ENCODE data around the gene CHST12.
"Not testable (repeated sequence)": the region's sequence is repeated elsewhere in the genome, so short reads cannot be mapped to it uniquely, and the experiment has no call there.

The CHST12 gene

DNA sequence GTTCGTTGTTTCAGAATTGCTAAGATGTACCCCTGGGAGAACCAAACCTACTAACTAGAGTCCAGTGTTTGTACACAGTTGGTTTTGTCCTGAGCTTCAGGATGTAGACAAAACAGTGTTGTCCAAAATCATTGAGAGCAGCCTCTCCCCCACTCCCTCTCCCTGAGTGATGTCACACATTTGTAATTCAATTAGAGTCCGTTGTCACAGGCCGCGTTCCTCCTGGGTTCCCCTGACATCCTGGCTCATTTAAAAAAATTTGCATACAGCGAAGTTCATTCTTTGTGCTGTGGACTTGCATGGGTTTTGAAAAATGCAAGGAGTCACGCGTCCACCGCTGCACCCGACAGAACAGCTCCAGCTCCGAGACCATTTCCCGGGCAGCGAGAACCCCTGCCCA is 62.5 kb downstream of the CHST12 start:
- peak; percentile 27 for DNase-seq

DNA sequence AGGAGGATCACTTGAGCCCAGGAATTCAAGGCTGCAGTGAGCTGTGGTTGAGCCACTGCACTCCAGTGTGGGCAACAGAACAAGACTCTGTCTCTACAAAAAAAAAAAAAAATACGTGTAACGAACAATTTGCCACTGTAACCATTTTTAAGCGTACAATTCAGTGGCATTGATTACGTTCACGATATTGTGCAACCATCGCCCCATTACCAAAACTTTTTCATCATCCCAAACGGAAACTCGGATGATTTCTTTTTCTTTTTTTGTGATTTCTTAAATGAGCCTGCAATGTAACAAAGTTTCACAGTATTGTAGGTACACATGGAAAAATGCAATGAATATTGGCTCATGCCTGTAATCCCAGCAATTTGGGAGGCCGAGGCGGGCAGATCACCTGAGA is 63.3 kb downstream of the CHST12 start:
- DNase-seq, result no peak

- no peak for DNase-seq
Observed at GRCh38 chr7:2468227-2468626, 64.8 kb downstream of the CHST12 start.

DNA sequence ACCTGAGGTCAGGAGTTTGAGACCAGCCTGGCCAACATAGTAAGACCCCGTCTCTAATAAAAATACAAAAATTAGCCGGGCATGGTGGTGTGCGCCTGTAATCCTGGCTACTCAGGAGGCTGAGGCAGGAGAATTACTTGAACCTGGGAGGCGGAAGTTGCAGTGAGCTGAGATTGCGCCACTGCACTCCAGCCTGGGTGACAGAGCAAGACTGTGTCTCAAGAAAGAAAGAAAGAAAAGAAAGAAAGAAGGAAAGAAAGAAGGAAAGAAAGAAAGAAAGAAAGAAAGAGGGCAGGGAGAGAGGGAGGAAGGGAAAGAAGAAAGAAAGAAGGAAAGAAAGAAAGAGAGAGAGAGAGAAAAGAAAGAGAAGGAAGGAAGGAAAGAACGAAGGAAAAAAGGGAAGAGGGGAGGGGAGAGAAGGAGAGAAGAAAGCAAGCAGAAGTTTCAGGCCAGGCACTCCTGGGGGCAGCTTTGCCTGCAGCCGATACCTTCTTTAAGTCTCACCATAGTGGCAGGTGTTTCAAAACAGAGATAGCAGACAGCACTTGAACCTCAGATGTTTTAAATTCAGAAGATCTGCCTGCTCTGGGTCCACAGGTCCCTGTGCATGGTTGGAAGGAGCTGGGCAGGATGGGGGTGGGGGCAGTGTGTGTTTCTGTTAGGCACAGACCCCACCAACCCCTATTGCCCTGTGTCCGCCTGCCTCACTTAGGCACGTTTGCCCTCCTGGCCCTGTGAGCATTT is 66.2 kb downstream of the CHST12 start:
- not testable (repeated sequence) for DNase-seq

- DNase-seq, result no peak
Observed at GRCh38 chr7:2470204-2471021, 67.0 kb downstream of the CHST12 start.

GRCh38 chr7:2471022-2471329 is 67.6 kb downstream of the CHST12 start:
- no peak for DNase-seq

GRCh38 chr7:2471396-2471795 is 68.0 kb downstream of the CHST12 start:
- DNase-seq, result no peak

- DNase-seq, result no peak
Observed at GRCh38 chr7:2472739-2473138, 69.3 kb downstream of the CHST12 start.

DNA sequence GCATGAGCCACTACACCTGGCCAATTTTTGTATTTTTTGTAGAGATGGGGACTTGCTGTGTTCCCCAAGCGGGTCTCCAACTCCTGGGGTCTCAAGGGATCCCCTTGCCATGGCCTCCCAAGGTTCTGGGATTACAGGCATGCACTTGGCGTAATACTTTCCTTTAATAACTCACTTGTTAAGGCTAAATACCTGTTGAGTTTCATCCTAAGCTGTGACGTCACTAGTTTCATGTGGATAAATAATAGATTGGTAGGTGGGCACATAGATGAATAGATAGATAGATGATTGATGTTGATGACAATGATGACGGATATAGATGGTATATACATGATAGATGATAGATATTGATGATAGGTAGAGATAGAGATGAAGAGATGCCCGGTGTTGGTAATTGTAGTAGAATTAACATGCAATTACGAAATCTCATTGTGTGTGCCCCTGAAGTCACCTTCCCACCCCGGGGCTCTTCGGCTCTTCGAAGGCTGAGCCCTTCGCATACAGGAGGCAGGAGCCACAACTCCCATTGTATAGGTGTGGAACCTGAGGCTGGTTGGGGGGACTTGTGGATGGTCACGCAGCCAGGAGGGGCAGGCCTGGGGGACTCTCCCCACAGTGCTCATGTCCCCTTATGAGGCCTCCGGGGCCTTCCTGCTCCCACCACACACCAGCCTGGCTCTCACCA is 70.2 kb downstream of the CHST12 start:
- no peak for DNase-seq

DNA sequence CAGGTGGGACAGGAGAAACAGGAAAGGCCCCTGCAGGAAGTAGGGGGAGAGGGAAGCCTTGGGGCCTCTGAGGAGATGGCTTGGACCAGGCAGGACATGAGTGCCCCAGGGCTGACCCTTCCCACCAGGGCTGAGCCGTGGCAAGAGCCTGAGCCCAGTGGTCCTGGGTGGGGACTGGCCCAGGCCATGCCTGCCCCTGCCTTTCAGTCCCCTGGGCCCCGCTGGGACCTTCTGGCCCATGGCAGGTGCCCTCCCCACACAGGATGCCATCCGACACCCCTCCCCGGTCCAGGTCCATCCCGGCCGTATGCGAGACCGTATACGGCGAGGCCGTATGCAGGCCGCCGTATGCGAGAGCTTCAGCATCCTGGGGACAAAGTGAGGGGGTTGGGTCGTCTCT is 70.8 kb downstream of the CHST12 start:
- DNase-seq, result no peak

DNA sequence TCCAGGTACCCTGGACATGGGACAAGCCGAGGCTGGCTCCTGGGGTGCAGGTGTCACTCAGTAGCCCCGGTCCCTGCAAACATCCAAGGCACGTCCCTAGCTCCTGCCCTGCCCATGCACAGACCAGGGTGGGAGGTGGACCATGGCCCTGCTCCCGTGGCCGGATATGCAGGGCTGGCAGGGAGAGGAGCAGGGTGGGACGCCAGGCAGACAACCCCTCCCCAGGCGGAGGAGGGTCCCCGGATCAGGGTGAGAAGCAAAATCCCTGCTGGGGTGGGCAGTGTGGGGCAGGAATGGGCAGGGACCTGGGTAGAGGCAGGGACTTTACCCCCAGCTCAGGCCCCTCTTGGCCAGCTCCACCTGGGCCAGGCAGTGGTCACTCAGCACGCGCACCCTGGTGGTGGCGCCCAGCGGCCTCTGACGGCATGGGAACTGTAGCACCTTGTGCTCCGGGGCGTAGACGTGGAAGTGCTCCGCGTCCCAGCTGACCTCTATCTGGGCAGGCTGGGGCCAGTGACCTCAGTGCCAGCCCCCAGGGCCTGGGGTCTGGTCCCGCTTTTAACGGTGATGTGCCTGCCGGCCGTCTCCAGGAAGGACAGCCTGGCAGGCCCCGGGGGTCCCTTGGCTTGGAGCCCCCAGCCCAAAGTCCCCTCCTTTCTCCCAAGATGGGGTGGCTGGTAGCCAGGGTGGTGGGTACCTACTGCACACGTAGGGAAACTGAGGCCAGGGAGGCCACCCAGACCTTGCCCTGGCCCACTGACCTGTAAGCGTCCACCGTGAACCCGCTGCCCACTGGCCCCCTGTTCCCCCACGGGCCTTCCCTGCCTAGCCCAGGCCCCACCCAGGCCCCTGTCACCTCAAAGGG is 71.6 kb downstream of the CHST12 start:
- no peak for DNase-seq

- no peak for DNase-seq
Observed at GRCh38 chr7:2475678-2476015, 72.2 kb downstream of the CHST12 start.

DNA sequence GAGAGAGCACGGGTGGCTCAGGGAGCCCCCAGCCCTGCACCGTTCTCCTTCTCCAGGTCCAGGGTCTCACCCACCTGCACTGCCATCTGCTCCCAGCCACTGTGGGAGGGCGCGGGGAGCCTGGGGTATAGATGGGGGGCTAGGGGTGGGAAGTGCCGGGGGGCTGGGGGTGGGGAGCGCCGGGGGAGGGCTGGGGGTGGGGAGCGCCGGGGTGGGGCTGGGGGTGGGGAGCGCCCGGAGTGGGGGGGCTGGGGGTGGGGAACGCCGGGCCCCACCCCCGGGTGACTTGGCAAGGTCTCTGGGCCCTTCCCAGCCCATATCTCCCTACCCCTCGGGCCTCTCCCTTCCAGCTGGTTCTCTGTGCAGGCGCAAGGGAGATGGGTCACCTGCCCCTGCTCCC is 72.9 kb downstream of the CHST12 start, which contains the start of gene GRIFIN:
GRIFIN (minus strand) TSS at position 101 of the 400 bp plus-strand sequence; CDS start at position 86, 15 bp downstream.
- DNase-seq, result no peak

GRCh38 chr7:2476776-2477446 is 73.5 kb downstream of the CHST12 start:
- no peak for DNase-seq

- no peak for DNase-seq
Observed at GRCh38 chr7:2477447-2478398, 74.3 kb downstream of the CHST12 start.

GRCh38 chr7:2478399-2478785 is 75.0 kb downstream of the CHST12 start:
- no peak for DNase-seq

DNA sequence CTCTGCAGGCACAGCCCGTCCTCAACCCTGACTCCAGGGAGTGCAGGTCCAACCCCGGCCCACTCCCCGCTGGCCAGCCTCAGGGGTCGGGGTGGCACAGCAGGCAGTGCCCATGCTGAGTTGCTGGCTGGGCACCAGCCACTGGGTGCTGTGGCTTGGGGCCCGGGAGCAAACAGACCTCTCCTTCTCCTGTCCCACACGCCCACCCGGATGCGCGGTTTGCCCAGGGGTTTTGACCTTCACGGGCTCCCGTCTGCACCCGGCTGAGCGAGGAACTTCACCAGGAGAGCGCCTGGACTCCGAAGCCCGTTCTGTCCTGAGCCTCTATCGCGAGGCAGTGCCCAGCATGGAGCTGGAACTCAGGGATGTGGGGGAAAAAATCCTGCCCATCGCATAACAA is 75.4 kb downstream of the CHST12 start:
- no peak for DNase-seq

DNA sequence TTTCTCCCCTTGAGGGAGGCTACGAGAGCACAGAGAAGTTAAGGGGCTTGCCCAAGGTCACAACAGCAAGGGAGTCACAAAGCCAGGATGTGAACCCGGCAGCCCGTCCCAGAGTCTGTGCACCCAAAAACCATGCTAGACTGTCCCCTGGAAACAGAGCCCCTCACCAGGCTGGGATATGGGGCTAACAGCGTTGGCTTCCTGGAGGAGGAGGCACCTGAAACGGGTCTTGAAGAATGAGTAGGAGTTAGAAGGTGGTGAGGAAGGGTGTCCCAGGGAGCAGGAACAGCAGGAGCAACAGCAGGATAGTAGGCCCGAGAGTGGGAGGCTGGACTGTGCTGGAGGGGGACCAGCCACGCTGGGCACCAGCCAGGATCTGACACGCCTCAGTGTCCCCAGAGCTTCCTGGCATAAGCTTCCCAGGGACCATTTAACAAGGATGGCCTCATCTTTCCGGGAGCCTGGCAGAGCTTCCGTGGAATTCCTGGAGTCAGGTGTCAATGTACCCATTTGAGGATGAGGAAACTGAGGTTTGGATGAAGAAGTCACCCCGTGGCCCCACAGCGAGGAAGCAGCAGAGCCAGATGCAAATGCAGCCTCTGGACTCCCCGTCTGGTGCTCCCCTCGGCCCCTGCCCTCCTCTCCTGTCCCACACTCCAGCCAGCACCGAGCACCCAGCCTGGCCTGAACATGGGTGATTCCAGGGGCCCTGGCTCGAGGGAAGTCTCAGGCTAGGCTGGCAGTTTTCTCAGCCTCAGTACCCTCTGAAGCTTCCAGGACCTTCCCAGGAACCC is 76.1 kb downstream of the CHST12 start:
- no peak for DNase-seq

DNA sequence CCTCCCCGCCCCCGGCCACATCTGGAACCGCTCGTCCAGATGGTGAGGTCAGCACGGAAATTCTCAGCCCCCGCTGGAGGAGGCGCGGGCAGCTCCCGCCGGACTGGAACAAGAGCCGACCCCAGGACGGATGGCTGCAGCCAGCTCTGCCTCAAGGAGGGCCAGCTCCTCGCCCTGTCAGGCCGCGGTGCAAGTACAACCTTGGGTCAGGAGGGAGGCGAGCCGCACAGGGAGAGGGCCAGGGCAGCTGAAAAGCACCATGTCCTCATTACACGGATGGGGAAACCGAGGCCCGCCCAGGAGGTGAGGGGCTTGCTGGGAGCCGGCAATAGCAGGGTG is 76.6 kb downstream of the CHST12 start:
- DNase-seq, result no peak

GRCh38 chr7:2481195-2481594 is 77.8 kb downstream of the CHST12 start:
- no peak for DNase-seq

All from NCI-H1048 (cell line).